Measurements from ENCODE around the gene MACIR. TPM values are rescaled to one million over a fixed set of nuclear protein-coding genes. Genes with fewer than 3 reads are reported as not detected.

The MACIR gene
- total and polyA plus RNA-seq, 9 of the 15 experiments (the other 6 are each of a cell fraction or from before 2014, with no cell fraction given), result 1.4 to 11.6 (median 9.4) TPM

- TF ChIP-seq TAL1 (IDR thresholded peaks at IDR 0.05), result no peak
- peak; percentile 87 for TF ChIP-seq MAFF (IDR thresholded peaks at IDR 0.05; ENCODE audit: low read length)
- TF ChIP-seq SRF (CRISPR knock-in tag; IDR thresholded peaks at IDR 0.05), result no peak
- peak; percentile 65 for TF ChIP-seq PRDM10 (IDR thresholded peaks at IDR 0.05; ENCODE audit: partially characterized antibody)
- no peak for TF ChIP-seq ZNF507 (tag; conservative IDR thresholded peaks at IDR 0.05)
- TF ChIP-seq, protein P1, sequence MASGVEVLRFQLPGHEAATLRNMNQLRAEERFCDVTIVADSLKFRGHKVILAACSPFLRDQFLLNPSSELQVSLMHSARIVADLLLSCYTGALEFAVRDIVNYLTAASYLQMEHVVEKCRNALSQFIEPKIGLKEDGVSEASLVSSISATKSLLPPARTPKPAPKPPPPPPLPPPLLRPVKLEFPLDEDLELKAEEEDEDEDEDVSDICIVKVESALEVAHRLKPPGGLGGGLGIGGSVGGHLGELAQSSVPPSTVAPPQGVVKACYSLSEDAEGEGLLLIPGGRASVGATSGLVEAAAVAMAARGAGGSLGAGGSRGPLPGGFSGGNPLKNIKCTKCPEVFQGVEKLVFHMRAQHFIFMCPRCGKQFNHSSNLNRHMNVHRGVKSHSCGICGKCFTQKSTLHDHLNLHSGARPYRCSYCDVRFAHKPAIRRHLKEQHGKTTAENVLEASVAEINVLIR (CRISPR knock-in tag; IDR thresholded peaks at IDR 0.05), result no peak
- no peak for TF ChIP-seq CREB3 (tag; conservative IDR thresholded peaks at IDR 0.05; ENCODE audit: low read depth)
- no peak for TF ChIP-seq NFYB (IDR thresholded peaks at IDR 0.05; ENCODE audit: extremely low read depth, insufficient read length)
Observed at GRCh38 chr5:103262422-103262871, 3.9 kb downstream of the MACIR start (continued).
